ENCODE results near the gene SGSM2.

SGSM2 gene

GRCh38 chr17:2415081-2415480, 77.8 kb downstream of the SGSM2 start:
- DNase-seq (ENCODE audit: insufficient read length, low spot score) (no peak), FAIRE-seq (no peak)

- peak; percentile 89 for DNase-seq (ENCODE audit: insufficient read length, low spot score)
- FAIRE-seq = no peak
Observed at GRCh38 chr17:2416010-2416734, 78.9 kb downstream of the SGSM2 start.

GRCh38 chr17:2418572-2418971, 81.3 kb downstream of the SGSM2 start:
- no peak for DNase-seq (ENCODE audit: insufficient read length, low spot score)
- FAIRE-seq = no peak

GRCh38 chr17:2419486-2419885, 82.2 kb downstream of the SGSM2 start:
- DNase-seq (ENCODE audit: insufficient read length, low spot score) (no peak), FAIRE-seq (no peak)

- no peak for DNase-seq (ENCODE audit: insufficient read length, low spot score)
- no peak for FAIRE-seq
Observed at GRCh38 chr17:2420176-2420575, 82.9 kb downstream of the SGSM2 start.

- FAIRE-seq (peak; percentile 40), DNase-seq (ENCODE audit: insufficient read length, low spot score) (no peak)
Observed at GRCh38 chr17:2421315-2422147, 84.2 kb downstream of the SGSM2 start.

GRCh38 chr17:2423271-2423670, 86.0 kb downstream of the SGSM2 start:
- no peak for FAIRE-seq

GRCh38 chr17:2427215-2427614, 89.9 kb downstream of the SGSM2 start:
- no peak for DNase-seq (ENCODE audit: insufficient read length, low spot score)
- no peak for FAIRE-seq

More at GRCh38 chr17:2423271-2423670, 86.0 kb downstream of the SGSM2 start:
- no peak for DNase-seq (ENCODE audit: insufficient read length, low spot score)

- FAIRE-seq = no peak
- DNase-seq (ENCODE audit: insufficient read length, low spot score) = no peak
Observed at GRCh38 chr17:2427910-2428309, 90.6 kb downstream of the SGSM2 start.
